Uterus (tissue), 4 donors: Measurements from ENCODE around the gene IFI6. TPM values are rescaled to one million over a fixed set of nuclear protein-coding genes. Genes with fewer than 3 reads are reported as not detected.
"Not testable (repeated sequence)": the region's sequence is repeated elsewhere in the genome, so short reads cannot be mapped to it uniquely, and the experiment has no call there.

Source experiments
- DNase-seq, 2 donors: peaks; one replicate each; pipeline ENCODE4 v3.0.0-alpha.2; 2019 to 2020
- H3K27ac ChIP-seq, 2 donors: fragments of 200-600 bp; sonication (generic); 1 replicate in 1 of 2; 2 replicates in 1 of 2; pipeline ENCODE4 v1.5.1; 2016 to 2018
- H3K27me3 ChIP-seq, 2 donors: fragments of 200-600 bp; sonication (generic); one replicate each; pipeline ENCODE4 v1.5.1; 2018 to 2019; ENCODE audit warnings: control low read depth in 1 of 2
- H3K36me3 ChIP-seq, 2 donors: fragments of 200-600 bp; sonication (generic); one replicate each; pipeline ENCODE4 v1.5.1; 2019; ENCODE audit warnings: control low read depth in 1 of 2
- H3K4me1 ChIP-seq, 2 donors: fragments of 200-600 bp; sonication (generic); one replicate each; pipeline ENCODE4 v1.5.1; 2018 to 2019; ENCODE audit warnings: control low read depth in 1 of 2
- H3K4me3 ChIP-seq, 2 donors: fragments of 200-600 bp; sonication (generic); 1 replicate in 1 of 2; 2 replicates in 1 of 2; pipeline ENCODE4 v1.5.1; 2018 to 2019; ENCODE audit warnings: mild to moderate bottlenecking in 1 of 2
- H3K9me3 ChIP-seq, 2 donors: fragments of 200-600 bp; sonication (generic); one replicate each; pipeline ENCODE4 v1.5.1; 2019; ENCODE audit warnings: control low read depth in 1 of 2
- POLR2A ChIP-seq, 2 donors: fragments of 450-650 bp; IDR thresholded peaks; one replicate each; pipeline ENCODE4 v1.6.1; 2016; ENCODE audit warnings: antibody characterized with exemption in 2 of 2, mild to moderate bottlenecking in 1 of 2, moderate library complexity in 1 of 2
- intact Hi-C: fragments of 100-400 bp; cut with DNase I; formaldehyde crosslinking; loops from one replicate; pipeline ENCODE4 v1.15.1; 2023; ENCODE audit warnings: low total_unique reads
- total RNA-seq, 4 donors: library from RNA; depleted of rRNA in 3 of 4; stranded (reverse); fragments of >200 nt in 3 of 4; gene quantifications; one replicate each; pipeline versions ENCODE4 v1.1.0 to v1.2.4, GENCODE V29; 2014 to 2023
- TF ChIP-seq, protein P1 (sequence below), 4 experiments: fragments of 200-600 bp in 2 of 4; fragments of 450-650 bp in 2 of 4; sonication (generic) in 2 of 4; IDR thresholded peaks; one replicate each; pipeline ENCODE4 v1.5.1; 2016 to 2019; ENCODE audit warnings: antibody characterized with exemption in 4 of 4, mild to moderate bottlenecking in 2 of 4, moderate library complexity in 1 of 4
- donor health status: DM: yes; HTN: yes; CAD: no.

Gene IFI6
- total RNA-seq, 4 donors from 2014 or later, result 64.4 to 103 (median 79.5) TPM

DNA sequence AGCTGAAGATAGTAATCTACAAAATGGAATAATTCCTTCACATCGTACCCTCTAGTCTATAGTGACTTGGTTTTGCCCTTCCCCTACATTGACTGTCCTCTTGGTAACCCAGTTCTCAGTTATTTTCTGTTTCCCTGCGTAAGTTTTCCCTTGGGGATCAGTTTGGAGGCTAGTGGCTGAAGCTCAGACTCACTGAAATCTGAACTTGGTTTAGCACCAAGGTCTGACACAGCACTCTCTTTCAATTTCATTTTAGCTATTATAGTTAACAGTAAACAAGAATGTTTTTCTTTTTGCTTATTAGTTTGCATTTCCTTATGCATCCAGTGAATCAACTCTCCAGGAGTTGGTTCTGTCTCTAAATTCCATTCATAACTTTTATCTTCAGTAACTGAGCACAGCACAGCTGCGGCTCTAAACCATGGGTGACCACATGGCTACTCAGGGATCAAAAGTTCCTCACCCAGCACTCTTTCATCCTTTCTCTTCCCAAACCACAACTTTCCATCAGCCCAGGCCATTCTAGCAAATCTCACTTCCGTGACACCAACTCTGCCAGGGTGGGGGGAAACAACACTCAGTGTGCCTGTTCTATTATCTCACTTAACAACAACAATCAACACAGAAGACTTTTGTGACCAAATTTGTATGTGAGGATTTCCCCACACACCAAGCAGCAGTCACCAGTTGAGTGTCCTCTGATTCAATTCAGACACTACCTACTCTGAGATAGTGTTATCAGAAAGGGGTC lies 17.6 kb upstream of the IFI6 start:
- TF ChIP-seq POLR2A (IDR thresholded peaks at IDR 0.05), result no peak
- TF ChIP-seq, protein P1, sequence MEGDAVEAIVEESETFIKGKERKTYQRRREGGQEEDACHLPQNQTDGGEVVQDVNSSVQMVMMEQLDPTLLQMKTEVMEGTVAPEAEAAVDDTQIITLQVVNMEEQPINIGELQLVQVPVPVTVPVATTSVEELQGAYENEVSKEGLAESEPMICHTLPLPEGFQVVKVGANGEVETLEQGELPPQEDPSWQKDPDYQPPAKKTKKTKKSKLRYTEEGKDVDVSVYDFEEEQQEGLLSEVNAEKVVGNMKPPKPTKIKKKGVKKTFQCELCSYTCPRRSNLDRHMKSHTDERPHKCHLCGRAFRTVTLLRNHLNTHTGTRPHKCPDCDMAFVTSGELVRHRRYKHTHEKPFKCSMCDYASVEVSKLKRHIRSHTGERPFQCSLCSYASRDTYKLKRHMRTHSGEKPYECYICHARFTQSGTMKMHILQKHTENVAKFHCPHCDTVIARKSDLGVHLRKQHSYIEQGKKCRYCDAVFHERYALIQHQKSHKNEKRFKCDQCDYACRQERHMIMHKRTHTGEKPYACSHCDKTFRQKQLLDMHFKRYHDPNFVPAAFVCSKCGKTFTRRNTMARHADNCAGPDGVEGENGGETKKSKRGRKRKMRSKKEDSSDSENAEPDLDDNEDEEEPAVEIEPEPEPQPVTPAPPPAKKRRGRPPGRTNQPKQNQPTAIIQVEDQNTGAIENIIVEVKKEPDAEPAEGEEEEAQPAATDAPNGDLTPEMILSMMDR (IDR thresholded peaks at IDR 0.05), result no peak
- intact Hi-C loops, result no loop called here
- Histone ChIP-seq H3K4me3 (no peak overlapping the region), H3K4me1 (no peaks in the 10 kb centered on the region), H3K36me3 (no peaks in the 10 kb centered on the region), H3K27me3 (no peaks in the 10 kb centered on the region), H3K27ac (peak overlapping the region in 1 of 2 donors; percentile 19), H3K9me3 (no peaks in the 10 kb centered on the region)
- no peak for DNase-seq

DNA sequence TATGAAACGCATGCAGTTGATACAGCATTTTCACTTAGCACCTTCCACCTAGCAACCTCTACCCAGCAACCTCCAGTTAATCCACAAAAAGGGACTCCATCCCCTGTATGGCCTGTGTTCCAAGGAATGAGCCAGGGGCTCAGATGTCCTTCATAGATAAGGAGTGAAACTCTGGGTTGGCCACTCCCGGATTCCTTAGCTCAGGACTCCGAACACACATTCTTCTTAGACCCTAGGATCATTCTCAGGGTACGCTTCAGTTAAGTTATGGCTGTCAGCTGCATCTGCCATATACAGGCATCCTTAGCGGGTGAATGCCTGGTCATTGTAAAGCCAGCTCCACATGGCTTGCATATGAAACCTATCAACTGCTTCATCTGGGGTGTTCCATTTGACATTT lies 15.9 kb upstream of the IFI6 start:
- no peak overlapping the region for H3K27ac ChIP-seq
- no peaks in the 10 kb centered on the region for H3K36me3 ChIP-seq
- no peaks in the 10 kb centered on the region for H3K4me1 ChIP-seq
- H3K27me3 ChIP-seq, result no peaks in the 10 kb centered on the region
- intact Hi-C loops, result no loop called here
- no peak for TF ChIP-seq POLR2A (IDR thresholded peaks at IDR 0.05)
- TF ChIP-seq, protein P1 (IDR thresholded peaks at IDR 0.05), result no peak
- DNase-seq, result no peak
- H3K9me3 ChIP-seq, result no peaks in the 10 kb centered on the region
- H3K4me3 ChIP-seq, result no peak overlapping the region

DNA sequence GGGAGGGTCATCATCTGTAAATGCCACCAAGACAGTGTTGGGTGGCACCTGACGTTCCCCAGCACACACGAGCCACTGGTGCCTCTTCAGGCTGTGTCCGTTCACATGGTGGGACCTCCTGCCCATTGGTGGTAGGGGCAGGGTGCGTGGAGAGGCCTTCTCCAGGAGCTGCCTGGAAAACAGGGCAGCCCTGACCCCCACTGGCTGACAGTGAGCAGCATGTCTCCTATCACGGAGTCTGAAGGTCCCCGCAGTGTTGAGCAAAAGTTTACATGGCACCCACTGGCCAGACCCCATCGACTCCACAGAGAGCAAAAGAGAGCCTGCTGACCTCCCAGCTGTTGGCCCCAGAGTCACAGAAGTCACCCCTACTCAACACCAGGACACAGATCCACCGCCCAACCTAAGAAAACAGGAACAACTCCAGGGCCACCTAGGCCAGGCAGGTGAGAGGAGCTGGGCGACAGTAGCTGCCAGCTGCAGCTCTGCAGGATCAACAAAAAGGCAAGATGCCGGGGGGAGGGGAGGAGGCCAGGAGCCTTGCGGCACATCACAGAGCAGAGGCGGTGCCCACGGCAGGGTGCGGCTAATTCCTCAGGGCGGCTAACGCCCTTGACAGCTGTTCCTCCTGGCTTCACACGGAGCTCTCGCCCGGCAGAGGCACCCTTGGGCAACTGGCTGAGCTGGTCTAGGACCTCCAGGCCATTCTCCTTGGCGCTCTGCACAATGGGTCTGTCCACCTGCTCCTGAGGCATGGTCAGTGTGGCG lies 14.4 kb upstream of the IFI6 start:
- Histone ChIP-seq H3K27me3 (no peaks in the 10 kb centered on the region), H3K27ac (no peak overlapping the region), H3K4me1 (no peaks in the 10 kb centered on the region), H3K36me3 (no peaks in the 10 kb centered on the region), H3K9me3 (peaks cover 0 to 3% of the 10 kb centered on the region in 2 donors), H3K4me3 (no peak overlapping the region)
- intact Hi-C loops, result no loop called here
- no peak for TF ChIP-seq POLR2A (IDR thresholded peaks at IDR 0.05)
- TF ChIP-seq, protein P1 (IDR thresholded peaks at IDR 0.05), result no peak
- DNase-seq, result no peak

DNA sequence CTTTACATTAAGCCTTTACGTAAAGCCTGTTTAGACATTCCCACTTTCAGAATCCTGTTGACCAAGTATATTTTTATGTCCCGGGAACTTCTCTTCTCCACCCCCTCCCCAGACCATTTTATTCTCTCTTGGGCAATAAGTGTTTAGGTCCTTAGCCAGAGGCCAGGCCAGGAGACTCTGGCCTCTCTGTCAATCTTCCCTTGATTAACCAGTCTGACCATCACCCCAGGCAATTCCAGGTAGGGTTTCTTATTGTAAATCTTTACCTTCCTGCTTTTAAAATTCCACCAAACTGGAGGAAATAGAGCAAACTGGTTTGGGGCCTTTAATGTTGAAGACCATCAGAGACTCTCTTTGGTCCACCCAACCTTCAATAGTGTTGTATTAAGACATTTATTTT lies 12.2 kb upstream of the IFI6 start:
- Histone ChIP-seq H3K27ac (no peak overlapping the region), H3K9me3 (peaks cover 0 to 4% of the 10 kb centered on the region in 2 donors), H3K4me1 (no peaks in the 10 kb centered on the region), H3K27me3 (no peaks in the 10 kb centered on the region), H3K36me3 (no peaks in the 10 kb centered on the region), H3K4me3 (no peak overlapping the region)
- DNase-seq, result no peak
- intact Hi-C loops, result no loop called here
- TF ChIP-seq, protein P1 (IDR thresholded peaks at IDR 0.05), result no peak
- no peak for TF ChIP-seq POLR2A (IDR thresholded peaks at IDR 0.05)

DNA sequence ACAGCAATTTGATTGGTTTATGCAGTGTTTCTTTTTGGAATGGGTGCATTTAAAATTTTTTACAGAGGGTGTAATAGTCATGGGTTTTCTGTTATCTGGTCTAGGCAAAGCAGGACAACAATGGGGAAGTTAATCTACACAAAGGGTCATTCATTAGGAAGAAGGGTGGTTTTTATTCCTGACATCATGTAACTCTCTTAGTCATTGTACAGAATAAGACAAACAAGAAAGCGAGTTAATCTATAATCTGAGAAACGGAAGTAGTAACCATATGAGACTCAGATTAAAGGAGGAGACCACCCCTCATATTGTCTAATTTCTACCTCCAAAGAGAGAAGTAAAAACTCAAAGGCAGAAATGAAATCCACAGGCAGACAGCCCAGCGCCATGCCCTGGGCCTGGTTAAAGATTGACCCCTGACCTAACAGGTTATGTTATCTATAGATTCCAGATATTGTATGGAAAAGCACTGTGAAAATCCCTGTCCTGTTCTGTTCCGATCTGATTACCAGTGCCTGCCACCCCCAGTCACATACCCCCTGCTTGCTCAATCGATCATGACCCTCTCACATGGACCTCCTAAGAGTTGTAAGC lies 10.5 kb upstream of the IFI6 start:
- intact Hi-C loops, result no loop called here
- DNase-seq, result no peak
- Histone ChIP-seq H3K9me3 (peaks cover 0 to 4% of the 10 kb centered on the region in 2 donors), H3K4me1 (no peaks in the 10 kb centered on the region), H3K4me3 (no peak overlapping the region), H3K36me3 (no peaks in the 10 kb centered on the region), H3K27me3 (no peaks in the 10 kb centered on the region), H3K27ac (no peak overlapping the region)
- no peak for TF ChIP-seq POLR2A (IDR thresholded peaks at IDR 0.05)
- TF ChIP-seq, protein P1 (IDR thresholded peaks at IDR 0.05), result no peak

DNA sequence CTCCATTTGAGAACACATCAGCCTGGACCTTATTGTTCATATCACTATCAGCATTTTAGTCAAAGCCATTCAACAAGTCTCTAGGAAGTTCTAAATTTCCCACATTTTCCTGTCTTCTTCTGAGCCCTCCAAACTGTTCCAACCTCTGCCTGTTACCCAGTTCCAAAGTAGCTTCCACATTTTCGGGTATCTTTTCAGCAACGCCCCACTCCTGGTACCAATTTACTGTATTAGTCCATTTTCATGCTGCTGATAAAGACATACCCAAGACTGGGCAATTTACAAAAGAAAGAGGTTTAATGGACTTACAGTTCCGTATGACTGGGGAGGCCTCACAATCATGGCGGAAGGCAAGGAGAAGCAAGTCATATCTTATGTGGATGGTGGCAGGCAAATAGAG lies 9.6 kb upstream of the IFI6 start:
- H3K4me3 ChIP-seq, H3K27me3 ChIP-seq, intact Hi-C loops, H3K27ac ChIP-seq, H3K9me3 ChIP-seq, DNase-seq, H3K4me1 ChIP-seq, H3K36me3 ChIP-seq: not testable (repeated sequence)

DNA sequence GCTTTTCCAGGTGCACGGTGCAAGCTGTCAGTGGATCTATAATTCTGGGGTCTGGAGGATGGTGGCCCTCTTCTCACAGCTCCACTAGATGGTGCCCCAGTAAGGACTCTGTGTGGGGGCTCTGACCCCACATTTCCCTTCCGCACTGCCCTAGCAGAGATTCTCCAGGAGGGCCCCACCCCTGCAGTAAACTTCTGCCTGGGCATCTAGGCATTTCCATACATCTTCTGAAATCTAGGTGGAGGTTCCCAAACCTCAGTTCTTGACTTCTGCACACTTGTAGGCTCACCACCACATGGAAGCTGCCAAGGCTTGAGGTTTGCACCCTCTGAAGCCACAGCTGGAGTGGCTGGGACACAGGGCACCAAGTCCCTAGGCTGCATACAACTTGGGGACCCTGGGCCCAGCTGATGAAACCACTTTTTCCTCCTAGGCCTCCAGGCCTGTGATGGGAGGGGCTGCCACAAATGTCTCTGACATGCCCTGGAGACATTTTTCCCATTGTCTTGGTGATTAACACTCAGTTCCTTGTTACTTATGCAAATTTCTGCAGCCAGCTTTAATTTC lies 8.3 kb upstream of the IFI6 start:
- H3K4me3 ChIP-seq, H3K9me3 ChIP-seq, H3K36me3 ChIP-seq, DNase-seq, H3K27me3 ChIP-seq, intact Hi-C loops, H3K4me1 ChIP-seq, H3K27ac ChIP-seq: not testable (repeated sequence)
